Ramos (cell line): ENCODE measurements around the gene HOXD4.

Experiments
- in situ Hi-C: fragments of 300-500 bp; cut with MboI; formaldehyde crosslinking; loops from one replicate; pipeline ENCODE4 v1.14.3; 2022; ENCODE audit warnings: low sequenced_read_pairs; ENCODE audit not compliant: unreplicated experiment

The HOXD4 gene

GRCh38 chr2:176112375-176113302 is 38.7 kb upstream of the HOXD4 start:
- in situ Hi-C loops = loop anchor here (25.0 kb wide), 1 partner anchor 750 kb away; no protein-coding TSS in a partner anchor

GRCh38 chr2:176114120-176114929 is 37.0 kb upstream of the HOXD4 start:
- in situ Hi-C loops = loop anchor here (25.0 kb wide), 1 partner anchor 752 kb away; no protein-coding TSS in a partner anchor

DNA sequence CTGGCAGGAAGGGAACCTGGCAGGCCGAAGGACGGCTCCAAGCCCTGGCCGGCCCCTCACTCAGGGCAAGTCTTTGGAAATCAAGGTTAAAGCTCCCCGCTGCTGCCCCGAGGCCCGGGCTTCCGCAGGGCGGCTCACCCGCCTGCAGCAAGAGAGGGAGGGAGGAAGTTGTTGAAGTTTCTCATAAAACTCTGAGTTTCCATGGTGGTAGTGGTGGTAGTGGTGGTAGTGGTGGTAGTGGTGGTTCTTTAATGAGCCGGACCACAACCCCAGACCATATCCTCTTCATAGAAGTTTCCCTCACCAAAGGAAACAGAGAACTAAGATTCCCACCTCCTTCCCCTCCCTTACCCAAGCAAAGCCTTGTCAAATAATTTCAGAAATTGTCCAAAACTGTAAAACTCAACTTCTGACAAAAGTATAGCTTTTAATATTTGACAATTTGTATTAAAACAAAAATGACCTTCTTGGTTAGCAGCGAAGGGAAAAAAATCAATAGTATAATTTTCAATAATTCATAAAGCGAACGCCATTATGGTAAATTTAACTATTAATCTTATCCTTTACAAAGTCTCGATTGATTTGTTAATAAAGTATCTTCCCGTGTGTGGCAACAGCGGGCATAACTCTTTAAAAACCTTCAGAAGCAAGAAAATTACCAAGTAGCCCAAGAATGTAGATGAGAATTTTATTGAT is 36.3 kb upstream of the HOXD4 start:
- in situ Hi-C loops = loop anchor here (25.0 kb wide), 1 partner anchor 753 kb away; no protein-coding TSS in a partner anchor

DNA sequence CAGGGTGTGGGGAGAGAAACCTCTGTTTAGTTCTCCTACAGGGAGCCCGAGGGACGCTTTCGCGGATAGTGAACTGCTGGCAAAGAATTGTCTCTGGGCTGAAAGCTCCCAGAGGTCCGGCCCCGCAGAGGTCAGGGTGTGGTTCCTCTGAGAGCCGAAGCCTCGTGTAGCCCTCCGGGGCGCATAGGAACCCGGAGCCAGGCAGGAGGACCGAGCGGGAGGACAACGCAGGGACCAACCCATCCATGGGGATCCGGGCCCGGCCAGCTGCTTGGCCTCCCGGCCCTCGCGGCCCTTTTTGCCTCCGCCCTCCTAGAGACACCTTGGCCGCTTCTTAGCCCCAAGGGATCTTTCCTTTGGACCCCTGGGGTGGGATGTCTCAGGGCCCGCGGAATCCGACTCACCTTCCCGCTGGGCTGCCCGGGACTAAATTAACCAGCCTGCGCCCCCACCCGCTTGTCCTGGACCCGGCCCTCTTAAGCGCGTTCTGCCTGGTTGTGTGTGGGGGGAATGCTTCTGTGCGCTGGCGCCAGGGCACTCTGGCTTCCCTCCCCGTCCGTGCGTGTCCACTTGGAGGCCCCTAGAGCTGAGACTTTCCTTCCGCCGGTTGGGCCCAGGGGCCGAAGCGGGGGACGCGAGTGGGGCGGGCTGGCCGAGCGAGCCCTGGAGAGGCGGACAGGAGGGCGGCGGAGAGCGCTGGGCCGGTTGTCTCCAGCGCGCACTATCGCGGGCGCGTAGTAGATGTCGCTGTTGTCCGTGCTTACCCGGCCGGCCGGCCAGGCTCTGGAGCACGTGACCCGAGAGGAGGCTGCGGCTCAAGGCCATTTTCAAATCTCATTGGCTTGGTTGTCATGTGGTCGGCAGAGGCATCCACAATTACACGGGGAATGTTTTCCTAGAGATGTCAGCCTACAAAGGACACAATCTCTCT is 35.2 kb upstream of the HOXD4 start, which contains the start of gene HOXD10:
Gene HOXD10 (plus strand): TSS at position 896 of the 931 bp plus-strand sequence. CDS start 56 bp downstream, outside the sequence.
- in situ Hi-C loops = loop anchor here (25.0 kb wide), 1 partner anchor 754 kb away; no protein-coding TSS in a partner anchor

- in situ Hi-C loops = loop anchor here (25.0 kb wide), 1 partner anchor 755 kb away; no protein-coding TSS in a partner anchor
These were observed 34.1 kb upstream of the HOXD4 start for GRCh38 chr2:176117162-176117822.

GRCh38 chr2:176117823-176118371 is 33.5 kb upstream of the HOXD4 start:
- in situ Hi-C loops = loop anchor here (25.0 kb wide), 1 partner anchor 756 kb away; no protein-coding TSS in a partner anchor

DNA sequence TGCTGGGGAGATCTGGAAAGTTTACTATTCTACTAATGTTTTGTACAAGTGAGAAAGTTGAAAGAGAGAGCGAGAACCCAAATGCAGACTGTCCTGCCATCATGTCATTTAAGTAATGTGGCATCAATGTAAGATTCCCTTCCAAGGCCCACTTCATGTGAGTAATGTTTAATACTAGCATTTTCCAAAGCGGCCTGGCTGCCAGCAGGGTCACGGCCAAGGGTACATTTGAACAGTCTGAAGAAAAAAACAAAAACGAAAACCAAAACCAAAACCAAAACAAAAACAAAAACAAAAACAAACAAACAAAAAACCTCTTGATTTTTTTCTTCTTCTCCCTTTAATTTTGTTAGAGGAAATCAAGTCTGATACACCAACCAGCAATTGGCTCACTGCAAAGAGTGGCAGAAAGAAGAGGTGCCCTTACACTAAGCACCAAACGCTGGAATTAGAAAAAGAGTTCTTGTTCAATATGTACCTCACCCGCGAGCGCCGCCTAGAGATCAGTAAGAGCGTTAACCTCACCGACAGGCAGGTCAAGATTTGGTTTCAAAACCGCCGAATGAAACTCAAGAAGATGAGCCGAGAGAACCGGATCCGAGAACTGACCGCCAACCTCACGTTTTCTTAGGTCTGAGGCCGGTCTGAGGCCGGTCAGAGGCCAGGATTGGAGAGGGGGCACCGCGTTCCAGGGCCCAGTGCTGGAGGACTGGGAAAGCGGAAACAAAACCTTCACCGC is 32.6 kb upstream of the HOXD4 start:
- in situ Hi-C loops = loop anchor here (25.0 kb wide), 1 partner anchor 756 kb away; no protein-coding TSS in a partner anchor

- in situ Hi-C loops = loop anchor here (10.0 to 25.0 kb wide), 3 partner anchors 424 to 758 kb away; no protein-coding TSS in a partner anchor
These were observed 30.8 kb upstream of the HOXD4 start for GRCh38 chr2:176120364-176121189.

DNA sequence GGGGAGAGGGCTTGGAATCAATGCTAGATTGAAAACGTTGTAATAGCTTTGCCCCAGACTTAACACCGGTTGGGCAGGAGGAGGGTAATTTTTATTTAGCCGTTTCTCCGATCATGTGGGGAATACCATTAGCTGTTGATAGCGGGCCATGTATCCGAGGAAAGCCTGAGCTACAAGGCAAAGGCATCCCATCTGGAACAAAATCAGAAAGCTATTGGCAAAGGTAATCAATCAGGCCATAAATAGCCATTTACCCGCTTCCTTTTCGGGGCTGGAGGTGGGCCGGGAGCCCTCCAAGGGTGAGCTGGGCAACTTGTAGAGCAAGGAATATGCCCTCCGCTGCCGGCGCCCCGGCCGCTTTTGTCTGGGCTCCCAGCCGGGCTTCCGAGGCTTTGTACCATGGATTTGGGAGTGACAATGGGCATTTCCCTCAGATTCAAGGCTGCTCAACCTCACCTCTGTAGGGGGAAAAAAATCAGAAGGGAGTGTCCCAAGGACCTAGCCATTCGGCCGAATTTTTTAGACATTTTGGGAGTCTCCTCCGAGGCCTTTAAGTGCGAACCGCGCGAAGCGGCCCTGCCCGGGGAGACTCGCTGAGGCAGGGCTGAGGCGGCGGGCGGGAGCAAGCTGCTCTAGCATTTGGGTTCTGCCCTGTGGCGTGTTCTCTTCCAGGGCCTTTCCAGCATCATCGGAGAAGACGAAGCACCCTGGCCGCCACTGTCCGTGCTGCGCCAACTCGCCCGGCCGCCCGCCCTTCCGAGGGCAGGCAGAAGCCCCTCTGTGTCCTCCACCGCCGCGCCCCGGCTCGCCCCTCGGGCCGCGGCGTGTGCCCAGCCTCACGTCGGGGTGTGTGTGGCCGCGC is 29.9 kb upstream of the HOXD4 start:
- in situ Hi-C loops = loop anchor here (10.0 to 25.0 kb wide), 3 partner anchors 423 to 759 kb away; no protein-coding TSS in a partner anchor

DNA sequence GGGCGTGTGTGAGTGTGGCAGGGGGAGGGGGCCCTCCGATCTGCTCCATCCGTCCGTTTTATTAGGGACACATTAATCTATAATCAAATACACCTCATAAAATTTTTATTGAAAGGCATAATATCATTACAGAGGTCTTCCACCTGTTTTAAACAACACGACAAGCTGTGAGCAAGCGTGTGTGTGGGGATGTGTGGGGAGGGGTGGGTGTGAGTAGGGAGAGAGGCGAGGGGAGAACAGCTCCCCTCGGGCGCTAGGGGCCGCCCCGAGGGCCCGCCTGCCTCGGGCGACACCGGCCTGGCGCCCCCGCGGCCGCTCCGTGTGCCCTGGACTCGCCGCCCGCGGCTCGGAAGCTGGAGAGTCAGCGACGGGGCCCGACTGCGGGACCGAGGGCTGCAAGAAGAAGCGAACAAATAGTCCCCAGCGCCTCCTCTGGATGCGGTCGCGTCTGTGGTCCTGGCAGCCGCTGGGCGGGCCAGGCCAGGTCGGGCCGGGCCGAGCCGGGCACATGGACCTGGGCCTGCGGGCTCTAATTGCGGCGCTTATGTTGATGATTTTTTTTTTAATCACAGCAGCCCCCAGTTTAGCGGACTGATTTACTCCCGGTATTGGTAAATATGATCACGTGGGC is 29.2 kb upstream of the HOXD4 start:
- in situ Hi-C loops = loop anchor here (10.0 to 25.0 kb wide), 3 partner anchors 423 to 760 kb away; no protein-coding TSS in a partner anchor

DNA sequence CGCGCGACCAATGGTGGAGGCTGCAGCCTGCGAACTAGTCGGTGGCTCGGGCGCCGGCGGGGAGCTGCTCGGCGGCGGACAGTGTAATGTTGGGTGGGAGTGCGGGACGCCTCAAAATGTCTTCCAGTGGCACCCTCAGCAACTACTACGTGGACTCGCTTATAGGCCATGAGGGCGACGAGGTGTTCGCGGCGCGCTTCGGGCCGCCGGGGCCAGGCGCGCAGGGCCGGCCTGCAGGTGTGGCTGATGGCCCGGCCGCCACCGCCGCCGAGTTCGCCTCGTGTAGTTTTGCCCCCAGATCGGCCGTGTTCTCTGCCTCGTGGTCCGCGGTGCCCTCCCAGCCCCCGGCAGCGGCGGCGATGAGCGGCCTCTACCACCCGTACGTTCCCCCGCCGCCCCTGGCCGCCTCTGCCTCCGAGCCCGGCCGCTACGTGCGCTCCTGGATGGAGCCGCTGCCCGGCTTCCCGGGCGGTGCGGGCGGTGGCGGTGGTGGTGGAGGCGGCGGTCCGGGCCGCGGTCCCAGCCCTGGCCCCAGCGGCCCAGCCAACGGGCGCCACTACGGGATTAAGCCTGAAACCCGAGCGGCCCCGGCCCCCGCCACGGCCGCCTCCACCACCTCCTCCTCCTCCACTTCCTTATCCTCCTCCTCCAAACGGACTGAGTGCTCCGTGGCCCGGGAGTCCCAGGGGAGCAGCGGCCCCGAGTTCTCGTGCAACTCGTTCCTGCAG is 28.5 kb upstream of the HOXD4 start, which contains the start of gene HOXD9:
Gene HOXD9 (plus strand): TSS at position 37 of the 728 bp plus-strand sequence. CDS start 50 bp downstream, at position 87.
- in situ Hi-C loops = loop anchor here (10.0 to 25.0 kb wide), 3 partner anchors 422 to 761 kb away; no protein-coding TSS in a partner anchor

DNA sequence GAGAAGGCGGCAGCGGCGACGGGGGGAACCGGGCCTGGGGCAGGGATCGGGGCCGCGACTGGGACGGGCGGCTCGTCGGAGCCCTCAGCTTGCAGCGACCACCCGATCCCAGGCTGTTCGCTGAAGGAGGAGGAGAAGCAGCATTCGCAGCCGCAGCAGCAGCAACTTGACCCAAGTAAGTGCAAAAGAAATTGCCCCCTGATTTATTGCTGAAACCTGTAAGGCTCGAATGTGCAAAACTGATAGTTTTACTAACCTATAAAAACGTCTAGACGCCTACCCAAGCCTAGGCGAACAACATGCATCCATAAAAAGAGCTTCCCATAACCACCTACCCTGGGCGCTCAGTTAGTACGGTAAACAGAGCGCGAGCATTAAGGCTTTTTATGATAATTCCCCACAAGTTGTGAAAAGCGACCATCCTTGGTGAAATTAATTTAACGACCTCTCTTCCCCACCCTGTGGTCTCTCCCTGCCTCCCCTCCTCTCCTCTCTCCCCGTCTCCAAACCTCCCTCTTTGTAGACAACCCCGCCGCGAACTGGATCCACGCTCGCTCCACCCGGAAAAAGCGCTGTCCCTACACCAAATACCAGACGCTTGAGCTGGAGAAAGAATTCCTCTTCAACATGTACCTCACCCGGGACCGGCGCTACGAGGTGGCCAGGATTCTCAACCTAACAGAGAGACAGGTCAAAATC is 27.8 kb upstream of the HOXD4 start:
- in situ Hi-C loops = loop anchor here (10.0 to 25.0 kb wide), 3 partner anchors 421 to 761 kb away; no protein-coding TSS in a partner anchor
